AG09319 (cell line): ENCODE results near the gene ST6GALNAC4.

Experiments
- DNase-seq: peaks from one replicate; pipeline ENCODE4 v3.0.0-alpha.2; 2010; ENCODE audit warnings: low read depth; ENCODE audit errors: extremely low read depth
- CTCF ChIP-seq: IDR thresholded peaks from 2 replicates; pipeline ENCODE4 v1.5.1; 2011; ENCODE audit warnings: low read depth, mild to moderate bottlenecking, inconsistent platforms, low read length, moderate library complexity

Gene ST6GALNAC4

DNA sequence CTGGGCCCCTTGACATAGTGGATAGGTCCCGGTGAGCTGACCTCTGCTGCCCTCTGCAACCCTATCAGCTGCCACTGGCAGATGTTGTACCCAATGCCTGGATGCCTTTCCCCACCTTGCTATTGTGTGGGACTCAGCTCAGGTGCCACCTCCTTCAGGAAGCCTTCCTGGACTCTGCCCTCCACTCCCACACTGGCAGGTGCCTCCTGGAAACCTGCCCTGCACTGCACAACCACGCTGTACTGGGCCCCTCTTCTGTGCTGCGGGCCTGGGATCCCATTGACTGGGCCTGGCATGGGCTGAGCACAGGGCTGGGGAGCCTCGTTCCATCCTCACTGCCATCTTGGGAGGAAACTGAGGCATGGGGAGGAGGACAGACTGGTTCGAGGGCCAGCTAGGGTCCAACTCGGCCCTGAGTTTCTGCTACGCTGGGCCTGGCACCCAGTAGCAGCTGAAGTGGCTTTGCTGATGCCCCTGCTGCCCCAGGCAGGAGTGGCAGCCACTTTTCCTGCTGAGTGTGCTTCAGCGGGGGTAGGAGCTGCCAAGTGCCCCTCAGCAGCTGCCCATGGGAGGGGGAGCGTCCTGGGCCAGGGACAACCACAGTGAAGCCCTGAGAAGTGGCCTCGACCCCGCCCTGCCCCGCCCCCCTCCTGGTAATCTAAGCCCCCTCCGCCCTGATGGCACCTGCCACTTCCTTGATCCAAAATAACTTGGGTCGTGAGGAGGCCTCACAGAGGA is 40.6 kb downstream of the ST6GALNAC4 start:
- TF ChIP-seq CTCF: no peak
- no peak for DNase-seq

DNA sequence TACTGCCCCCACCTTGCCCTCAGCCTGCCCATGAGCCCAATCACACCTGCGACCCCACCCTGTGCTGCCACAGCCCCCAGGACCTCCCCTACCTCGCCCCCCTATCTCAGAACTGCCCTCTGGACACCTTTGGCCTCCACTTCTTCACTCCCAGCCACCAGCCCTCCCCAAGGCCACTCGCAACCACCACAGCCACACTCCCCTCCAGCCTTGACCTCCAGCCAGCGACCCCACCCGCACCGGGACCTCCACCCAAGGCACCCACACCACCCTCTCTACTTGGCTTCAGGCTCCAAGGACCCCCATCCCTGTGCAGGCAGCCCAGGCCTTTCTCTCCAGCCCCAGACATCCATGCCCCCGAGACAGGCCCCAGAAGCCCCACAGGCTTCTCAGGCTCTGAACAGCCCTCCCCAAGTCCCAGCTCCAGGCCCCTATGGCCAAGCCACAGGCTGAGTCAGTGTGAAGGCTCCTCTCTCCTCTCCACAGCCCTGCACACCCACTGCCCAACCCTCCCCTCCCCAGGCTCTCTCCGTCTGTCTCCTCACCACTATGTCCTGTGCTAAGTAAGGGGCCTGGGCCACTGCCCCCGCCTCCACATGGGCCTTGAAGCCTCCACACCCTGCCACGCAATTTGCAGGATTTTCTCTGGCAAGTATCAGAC is 41.4 kb downstream of the ST6GALNAC4 start:
- no peak for DNase-seq

DNA sequence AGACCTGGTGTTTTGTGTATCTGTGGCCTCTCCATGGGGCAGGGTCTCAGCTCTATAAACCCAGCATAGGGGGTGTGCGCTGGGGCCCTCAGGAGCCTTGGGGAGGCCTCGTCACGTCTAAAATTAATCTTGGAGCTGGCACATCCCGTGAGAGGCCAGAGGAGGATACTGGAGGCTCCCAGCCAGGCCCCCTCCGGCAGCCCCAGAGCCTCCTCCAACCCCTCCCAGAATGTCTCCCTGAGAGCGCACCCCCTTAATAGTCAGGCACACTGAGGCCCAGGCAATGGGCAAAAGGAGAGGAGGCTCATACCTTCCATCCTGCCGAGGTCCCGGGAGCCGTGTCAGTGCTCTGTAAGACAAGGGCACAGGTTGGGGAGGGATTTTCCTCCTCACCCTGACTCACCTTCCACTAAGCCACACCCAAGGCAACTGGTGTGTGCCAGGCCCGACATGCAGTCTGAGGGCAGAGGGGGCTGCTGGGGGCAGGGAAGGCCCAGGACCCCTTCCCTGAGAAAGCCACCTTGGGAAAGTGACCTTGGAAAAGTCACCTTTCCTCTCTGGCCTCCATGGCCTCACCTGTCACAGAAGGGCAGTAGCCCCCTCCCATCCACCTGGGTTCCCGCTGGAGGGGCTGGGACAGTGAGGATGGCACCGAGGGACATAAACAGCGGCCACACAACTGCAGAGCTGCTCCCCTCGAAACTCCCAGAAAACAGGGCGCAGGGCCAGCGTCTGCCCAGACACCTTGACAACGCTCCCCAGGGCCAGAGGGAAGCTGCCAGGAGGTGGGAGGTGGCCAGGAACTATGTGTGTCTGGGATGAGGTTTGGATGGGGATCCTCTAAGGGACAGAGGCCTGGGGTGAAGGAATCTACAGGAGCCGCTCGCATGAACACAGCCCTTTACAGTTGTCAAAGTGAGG is 42.3 kb downstream of the ST6GALNAC4 start:
- DNase-seq: no peak
- no peak for TF ChIP-seq CTCF

More for the DNA sequence above, 41.4 kb downstream of the ST6GALNAC4 start:
- TF ChIP-seq CTCF: no peak

- no peak for DNase-seq
Measured at GRCh38 chr9:127873886-127874285, 43.0 kb downstream of the ST6GALNAC4 start.

DNA sequence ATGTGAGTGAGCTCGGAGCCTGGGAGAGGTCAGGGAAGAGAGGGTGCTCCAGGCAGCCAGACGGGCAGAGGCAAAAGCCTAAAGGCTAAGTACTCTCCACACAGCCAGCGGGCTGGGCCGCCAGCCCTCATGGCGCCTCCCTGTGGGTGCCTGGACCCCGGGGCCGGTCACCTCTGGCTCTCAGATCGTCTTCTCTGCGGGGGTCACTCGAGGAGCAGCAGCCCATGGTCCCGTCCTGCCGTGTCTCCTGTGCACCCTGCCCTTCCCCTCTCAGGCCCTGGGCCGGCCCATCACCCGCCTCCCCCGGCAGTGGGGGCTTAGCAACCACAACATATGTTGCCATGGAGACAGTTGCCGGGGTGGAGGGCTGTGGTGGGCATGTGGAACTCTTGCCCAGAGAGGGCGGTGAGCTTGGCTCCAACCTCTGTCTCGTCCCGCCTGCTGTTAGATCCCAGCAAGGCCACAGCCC is 43.6 kb downstream of the ST6GALNAC4 start:
- TF ChIP-seq CTCF: no peak
- no peak for DNase-seq

More at GRCh38 chr9:127873886-127874285, 43.0 kb downstream of the ST6GALNAC4 start:
- no peak for TF ChIP-seq CTCF

- no peak for DNase-seq
- no peak for TF ChIP-seq CTCF
Measured at GRCh38 chr9:127872369-127873222, 44.2 kb downstream of the ST6GALNAC4 start.
